GM12891 (cell line): ENCODE data around the gene CDYL2.

ENCODE experiments used
- POLR2A ChIP-seq: IDR thresholded peaks from 2 replicates; pipeline ENCODE4 v1.6.1; 2011; ENCODE audit warnings: low read depth, low read length, control low read depth
- SPI1 ChIP-seq: IDR thresholded peaks from 2 replicates; pipeline ENCODE4 v1.6.1; 2011; ENCODE audit warnings: low read depth, low read length, control low read depth
- TAF1 ChIP-seq: IDR thresholded peaks from 2 replicates; pipeline ENCODE4 v1.6.1; 2011; ENCODE audit warnings: low read depth, low read length, control low read depth

GRCh38 chr16:80592273-80592672 lies 212.1 kb downstream of the CDYL2 start:
- no peak for TF ChIP-seq POLR2A
- no peak for TF ChIP-seq TAF1
- TF ChIP-seq SPI1, result no peak
